Stimulated activated naive CD4-positive, alpha-beta T cell treated with Interleukin-2 at 50 U/mL for 16 hours (primary cell): Measurements from ENCODE around the gene DDI2.
"Not testable (repeated sequence)": the region's sequence is repeated elsewhere in the genome, so short reads cannot be mapped to it uniquely, and the experiment has no call there.

Experiments
- DNase-seq: peaks from one replicate; lab custom pipeline; 2025; lab: John Stamatoyannopoulos, UW

DDI2 gene

GRCh38 chr1:15617173-15618076 lies at the start of gene DDI2:
Gene DDI2, plus strand, starts transcription at chr1:15617458. Its CDS starts 213 bp downstream, at chr1:15617671.
- DNase-seq, result peak; percentile 96

- no peak for DNase-seq
Observed at GRCh38 chr1:15568387-15569073, 48.7 kb upstream of the DDI2 start.

- no peak for DNase-seq
Observed at GRCh38 chr1:15570861-15571260, 46.4 kb upstream of the DDI2 start.

GRCh38 chr1:15571266-15571665 lies 46.0 kb upstream of the DDI2 start:
- DNase-seq, result no peak

GRCh38 chr1:15573477-15573876 lies 43.8 kb upstream of the DDI2 start:
- no peak for DNase-seq

- no peak for DNase-seq
Observed at GRCh38 chr1:15574741-15575140, 42.5 kb upstream of the DDI2 start.

- no peak for DNase-seq
Observed at GRCh38 chr1:15575549-15576150, 41.6 kb upstream of the DDI2 start.

GRCh38 chr1:15577691-15578090 lies 39.6 kb upstream of the DDI2 start:
- DNase-seq, result no peak

- no peak for DNase-seq
Observed at GRCh38 chr1:15578921-15579682, 38.2 kb upstream of the DDI2 start.

- DNase-seq, result no peak
Observed at GRCh38 chr1:15579683-15580047, 37.6 kb upstream of the DDI2 start.

GRCh38 chr1:15583016-15583706 lies 34.1 kb upstream of the DDI2 start:
- no peak for DNase-seq

GRCh38 chr1:15584489-15585363 lies 32.5 kb upstream of the DDI2 start, which contains the start of gene AGMAT:
Gene AGMAT, minus strand, starts transcription at chr1:15585051. Its CDS starts 84 bp downstream, at chr1:15584967.
- peak; percentile 59 for DNase-seq

GRCh38 chr1:15592285-15592684 lies 25.0 kb upstream of the DDI2 start:
- DNase-seq, result no peak

- DNase-seq, result no peak
Observed at GRCh38 chr1:15595809-15596617, 21.2 kb upstream of the DDI2 start.

- DNase-seq, result no peak
Observed at GRCh38 chr1:15598436-15598835, 18.8 kb upstream of the DDI2 start.

- DNase-seq, result peak; percentile 91
Observed at GRCh38 chr1:15603050-15603965, 13.9 kb upstream of the DDI2 start.

GRCh38 chr1:15603966-15604282 lies 13.3 kb upstream of the DDI2 start:
- not testable (repeated sequence) for DNase-seq

- DNase-seq, result not testable (repeated sequence)
Observed at GRCh38 chr1:15604400-15604799, 12.9 kb upstream of the DDI2 start.
